Measurements from ENCODE around the gene CENPS. TPM values are rescaled to one million over a fixed set of nuclear protein-coding genes. Genes with fewer than 3 reads are reported as not detected.
A peak's percentile ranks its signal among the peaks of the same experiment; 100 is the strongest.

The CENPS gene
- 10 to 100 TPM; 16.3 to 24.2 (median 22.3) TPM for total RNA-seq

- Mint-ChIP-seq H3K4me3 (peak within 1 kb of the TSS; percentile 91), H3K27me3 (ENCODE audit: low read depth) (no peaks in the 10 kb centered on the region), H3K4me1 (ENCODE audit: low read depth) (peaks cover 16% of the 10 kb centered on the region), H3K36me3 (ENCODE audit: insufficient read depth) (no peaks in the 10 kb centered on the region), H3K9me3 (no peaks in the 10 kb centered on the region)
- DNase-seq (peak; percentile 89), ATAC-seq (peak; percentile 87 to 89)
These were observed at the start of gene CENPS for GRCh38 chr1:10430216-10431069. Gene CENPS, plus strand, starts transcription at chr1:10430433. Its CDS starts 85 bp downstream, at chr1:10430518.

DNA sequence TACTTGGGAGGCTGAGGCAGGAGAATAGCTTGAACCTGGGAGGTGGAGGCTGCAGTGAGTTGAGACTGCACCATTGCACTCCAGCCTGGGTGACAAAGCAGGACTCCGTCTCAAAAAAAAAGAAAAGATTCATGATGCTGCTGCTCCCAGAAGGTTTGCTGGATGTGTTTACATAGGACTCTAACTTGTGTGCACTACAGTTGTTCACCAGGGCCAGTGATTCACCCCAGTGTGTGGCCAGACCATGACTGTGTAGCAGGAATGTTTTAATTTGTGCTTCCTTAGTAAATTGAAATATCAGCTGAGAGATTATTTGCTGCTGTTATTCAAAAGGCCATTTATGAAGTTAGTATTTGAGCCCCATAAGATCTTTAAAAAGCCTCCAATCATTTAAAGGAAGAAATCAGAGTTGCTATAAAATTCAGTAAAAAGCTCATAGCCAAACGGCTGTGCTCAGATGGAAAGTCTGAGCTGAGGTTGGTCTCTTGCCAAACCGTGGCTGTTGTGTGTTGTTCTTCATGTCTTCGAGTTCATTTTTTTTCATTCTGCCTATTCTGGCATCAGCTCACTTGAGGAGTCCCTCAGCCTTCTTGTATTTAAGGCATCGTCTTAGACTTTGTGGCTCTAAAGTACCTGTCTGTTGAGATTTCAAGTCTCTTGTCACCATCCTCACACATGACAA lies 49.5 kb upstream of the CENPS start:
- H3K36me3 Mint-ChIP-seq (ENCODE audit: insufficient read depth): peaks cover 9% of the 10 kb centered on the region
- H3K4me3 Mint-ChIP-seq: no peak overlapping the region
- no peak for ATAC-seq
- H3K27me3 Mint-ChIP-seq (ENCODE audit: low read depth): no peaks in the 10 kb centered on the region
- no peak for DNase-seq
- no peaks in the 10 kb centered on the region for H3K4me1 Mint-ChIP-seq (ENCODE audit: low read depth)
- no peaks in the 10 kb centered on the region for H3K9me3 Mint-ChIP-seq

- peaks cover 10% of the 10 kb centered on the region for H3K4me1 Mint-ChIP-seq (ENCODE audit: low read depth)
- DNase-seq (no peak), ATAC-seq (no peak)
- H3K27me3 Mint-ChIP-seq (ENCODE audit: low read depth): no peaks in the 10 kb centered on the region
- H3K36me3 Mint-ChIP-seq (ENCODE audit: insufficient read depth): peaks cover 3% of the 10 kb centered on the region
- H3K9me3 Mint-ChIP-seq: no peaks in the 10 kb centered on the region
- no peak overlapping the region for H3K4me3 Mint-ChIP-seq
These were observed 46.6 kb upstream of the CENPS start for GRCh38 chr1:10383630-10384029.

GRCh38 chr1:10384219-10384618 lies 46.0 kb upstream of the CENPS start:
- H3K27me3 Mint-ChIP-seq (ENCODE audit: low read depth): no peaks in the 10 kb centered on the region
- ATAC-seq (no peak), DNase-seq (no peak)
- H3K4me3 Mint-ChIP-seq: no peak overlapping the region
- H3K36me3 Mint-ChIP-seq (ENCODE audit: insufficient read depth): peaks cover 3% of the 10 kb centered on the region
- no peaks in the 10 kb centered on the region for H3K9me3 Mint-ChIP-seq
- H3K4me1 Mint-ChIP-seq (ENCODE audit: low read depth): peaks cover 10% of the 10 kb centered on the region

GRCh38 chr1:10386761-10387676 lies 43.2 kb upstream of the CENPS start:
- Mint-ChIP-seq H3K9me3 (no peaks in the 10 kb centered on the region), H3K4me1 (ENCODE audit: low read depth) (peaks cover 10% of the 10 kb centered on the region), H3K36me3 (ENCODE audit: insufficient read depth) (peaks cover 3% of the 10 kb centered on the region), H3K27me3 (ENCODE audit: low read depth) (no peaks in the 10 kb centered on the region), H3K4me3 (no peak overlapping the region)
- no peak for ATAC-seq
- no peak for DNase-seq

DNA sequence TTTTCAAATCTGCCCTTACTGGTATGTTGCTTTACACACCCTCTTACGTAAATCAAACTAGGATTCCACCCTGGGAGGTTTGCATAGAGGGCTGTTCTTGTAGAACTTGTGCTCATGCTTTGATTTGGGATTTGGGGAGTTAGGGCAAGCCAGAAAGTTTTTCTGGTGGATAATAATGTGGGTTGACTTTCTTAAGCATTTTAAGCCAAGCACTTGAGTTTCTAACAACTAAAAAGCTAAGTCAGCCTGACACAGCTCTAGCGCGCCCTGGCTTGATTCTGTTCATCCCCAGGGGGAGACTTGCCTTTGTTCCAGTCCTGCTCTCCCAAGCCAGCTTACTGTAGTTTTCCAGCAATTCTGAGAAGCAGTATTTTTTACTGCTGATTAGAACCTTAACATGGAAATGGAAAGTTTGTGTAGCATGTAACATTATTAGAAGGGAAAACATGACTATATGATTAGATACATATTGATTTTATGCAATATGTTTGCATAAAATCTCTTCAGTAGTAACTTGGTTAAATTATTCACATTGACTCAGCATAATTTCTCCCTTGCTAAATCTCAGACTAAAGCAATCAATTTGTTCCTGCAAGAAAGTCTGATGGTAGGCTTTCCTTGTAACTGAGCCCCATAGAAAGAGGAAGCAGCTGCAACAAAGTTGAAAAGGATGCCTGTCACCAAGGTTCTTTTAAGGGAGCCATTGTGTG lies 42.4 kb upstream of the CENPS start:
- ATAC-seq: no peak
- Mint-ChIP-seq H3K4me1 (ENCODE audit: low read depth) (peaks cover 10% of the 10 kb centered on the region), H3K27me3 (ENCODE audit: low read depth) (no peaks in the 10 kb centered on the region)

GRCh38 chr1:10388387-10388715 lies 41.9 kb upstream of the CENPS start:
- H3K9me3 Mint-ChIP-seq: no peaks in the 10 kb centered on the region
- H3K36me3 Mint-ChIP-seq (ENCODE audit: insufficient read depth): peaks cover 2% of the 10 kb centered on the region
- DNase-seq (no peak), ATAC-seq (no peak)
- H3K4me3 Mint-ChIP-seq: no peak overlapping the region
- no peaks in the 10 kb centered on the region for H3K27me3 Mint-ChIP-seq (ENCODE audit: low read depth)
- peaks cover 10% of the 10 kb centered on the region for H3K4me1 Mint-ChIP-seq (ENCODE audit: low read depth)

More for the DNA sequence above, 42.4 kb upstream of the CENPS start:
- Mint-ChIP-seq H3K36me3 (ENCODE audit: insufficient read depth) (peaks cover 3% of the 10 kb centered on the region), H3K9me3 (no peaks in the 10 kb centered on the region), H3K4me3 (no peak overlapping the region)
- no peak for DNase-seq

GRCh38 chr1:10389271-10389973 lies 40.8 kb upstream of the CENPS start:
- no peaks in the 10 kb centered on the region for H3K27me3 Mint-ChIP-seq (ENCODE audit: low read depth)
- H3K4me1 Mint-ChIP-seq (ENCODE audit: low read depth): peaks cover 10% of the 10 kb centered on the region
- no peaks in the 10 kb centered on the region for H3K9me3 Mint-ChIP-seq
- ATAC-seq: no peak
- no peak overlapping the region for H3K4me3 Mint-ChIP-seq
- H3K36me3 Mint-ChIP-seq (ENCODE audit: insufficient read depth): no peaks in the 10 kb centered on the region
- DNase-seq: no peak

GRCh38 chr1:10396870-10397269 lies 33.4 kb upstream of the CENPS start:
- peaks cover 20% of the 10 kb centered on the region for H3K4me1 Mint-ChIP-seq (ENCODE audit: low read depth)
- H3K4me3 Mint-ChIP-seq: no peak overlapping the region
- no peaks in the 10 kb centered on the region for H3K27me3 Mint-ChIP-seq (ENCODE audit: low read depth)

DNA sequence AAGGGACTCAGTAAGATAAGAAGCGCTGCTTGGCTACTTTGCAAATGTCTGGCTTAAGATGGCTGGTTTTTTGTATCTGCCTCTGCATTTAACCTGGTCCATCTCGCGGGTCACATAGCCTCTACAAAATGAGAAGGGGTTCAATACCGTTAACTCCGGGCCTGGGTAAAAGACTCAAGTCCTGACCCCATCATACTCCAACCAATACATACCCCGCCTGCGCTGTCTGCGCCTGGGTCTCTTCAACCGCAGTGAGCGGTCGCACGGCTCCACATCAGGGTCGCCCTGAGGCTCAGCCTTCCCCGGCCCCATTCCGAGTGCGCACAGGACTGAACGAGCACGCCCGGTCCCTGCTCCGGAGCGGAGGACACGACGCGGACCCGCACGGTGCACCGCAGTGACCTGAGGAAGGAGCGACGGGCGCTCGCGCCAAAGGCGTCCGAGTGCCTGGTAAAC lies 31.9 kb upstream of the CENPS start:
- ATAC-seq: peak in 1 of 2 donors; percentile 44
- Mint-ChIP-seq H3K4me1 (ENCODE audit: low read depth) (peaks cover 20% of the 10 kb centered on the region), H3K27me3 (ENCODE audit: low read depth) (no peaks in the 10 kb centered on the region), H3K9me3 (no peaks in the 10 kb centered on the region), H3K4me3 (peak overlapping the region; percentile 90), H3K36me3 (ENCODE audit: insufficient read depth) (peaks cover 5% of the 10 kb centered on the region)
- no peak for DNase-seq

More at GRCh38 chr1:10396870-10397269, 33.4 kb upstream of the CENPS start:
- H3K36me3 Mint-ChIP-seq (ENCODE audit: insufficient read depth): peaks cover 1% of the 10 kb centered on the region
- ATAC-seq (no peak), DNase-seq (no peak)
- no peaks in the 10 kb centered on the region for H3K9me3 Mint-ChIP-seq

DNA sequence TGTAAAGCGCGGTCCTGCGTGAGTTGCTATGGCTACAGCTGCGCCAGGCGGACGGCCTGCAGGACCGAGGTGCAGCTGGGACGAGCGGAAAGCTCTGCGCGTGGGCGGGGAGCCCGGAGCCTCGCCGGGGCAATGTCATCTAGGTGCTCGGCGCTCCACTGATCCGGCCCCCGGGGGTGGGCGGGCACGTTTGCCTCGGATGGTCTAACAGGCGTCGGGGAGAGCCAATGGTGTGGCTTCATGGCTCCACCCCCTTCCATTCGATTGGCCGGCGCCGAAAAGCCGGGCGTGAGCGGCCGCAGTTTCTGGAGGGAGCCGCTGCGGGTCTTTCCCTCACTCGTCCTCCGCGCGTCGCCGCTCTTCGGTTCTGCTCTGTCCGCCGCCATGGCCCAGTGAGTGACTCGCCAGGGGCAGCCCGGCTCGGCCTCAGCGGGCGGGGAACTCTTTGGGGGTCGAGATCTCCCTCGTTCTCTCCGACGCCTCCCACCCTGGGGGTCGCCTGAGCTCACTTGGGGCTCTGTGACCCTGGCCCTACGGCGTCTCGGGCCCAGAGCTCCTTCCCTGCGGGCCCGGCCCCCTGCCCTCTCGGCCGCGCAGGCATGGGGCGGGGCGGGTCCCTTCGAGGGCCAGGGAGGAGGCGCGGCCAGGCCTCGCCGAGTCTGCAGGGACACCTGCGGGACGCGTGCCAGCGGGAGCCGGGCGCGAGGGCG lies 31.3 kb upstream of the CENPS start, which contains the start of gene PGD:
TSS of gene PGD (plus strand) at position 331 of the 710 bp plus-strand sequence. CDS start at position 385, 54 bp downstream.
- Mint-ChIP-seq H3K9me3 (no peaks in the 10 kb centered on the region), H3K4me3 (peak within 1 kb of the TSS; percentile 90), H3K27me3 (ENCODE audit: low read depth) (no peaks in the 10 kb centered on the region), H3K4me1 (ENCODE audit: low read depth) (peaks cover 23% of the 10 kb centered on the region), H3K36me3 (ENCODE audit: insufficient read depth) (peaks cover 9% of the 10 kb centered on the region)
- peak; percentile 95 for DNase-seq
- peak; percentile 97 to 98 for ATAC-seq

DNA sequence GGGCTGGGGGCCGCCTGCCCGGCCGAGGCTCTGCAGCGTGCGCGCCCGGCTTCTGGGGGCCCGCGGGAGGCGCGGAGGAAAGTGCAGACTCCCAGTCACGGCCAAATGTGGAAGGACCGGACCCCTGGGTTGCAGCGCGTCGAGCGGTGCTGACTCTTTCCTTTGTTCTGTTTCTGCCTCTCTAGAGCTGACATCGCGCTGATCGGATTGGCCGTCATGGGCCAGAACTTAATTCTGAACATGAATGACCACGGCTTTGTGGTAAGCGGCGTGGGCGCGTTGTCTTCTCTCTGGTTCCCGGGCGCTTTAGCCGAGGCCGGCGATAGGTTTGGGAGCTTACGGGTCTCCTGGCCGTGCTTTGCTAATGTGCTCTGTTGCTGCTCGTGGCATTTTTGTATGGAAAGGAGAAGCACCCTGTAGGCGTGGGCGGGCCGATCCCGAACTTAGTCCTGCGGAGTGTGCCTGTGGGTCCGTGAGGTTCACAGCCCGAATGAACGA lies 30.7 kb upstream of the CENPS start:
- H3K27me3 Mint-ChIP-seq (ENCODE audit: low read depth): no peaks in the 10 kb centered on the region
- H3K36me3 Mint-ChIP-seq (ENCODE audit: insufficient read depth): peaks cover 14% of the 10 kb centered on the region
- H3K4me3 Mint-ChIP-seq: peak overlapping the region; percentile 90
- H3K4me1 Mint-ChIP-seq (ENCODE audit: low read depth): peaks cover 23% of the 10 kb centered on the region
- DNase-seq: no peak
- no peaks in the 10 kb centered on the region for H3K9me3 Mint-ChIP-seq
- ATAC-seq: no peak
